ENCODE measurements around the gene ZNF777.
A peak's percentile ranks its signal among the peaks of the same experiment; 100 is the strongest.

Gene ZNF777

DNA sequence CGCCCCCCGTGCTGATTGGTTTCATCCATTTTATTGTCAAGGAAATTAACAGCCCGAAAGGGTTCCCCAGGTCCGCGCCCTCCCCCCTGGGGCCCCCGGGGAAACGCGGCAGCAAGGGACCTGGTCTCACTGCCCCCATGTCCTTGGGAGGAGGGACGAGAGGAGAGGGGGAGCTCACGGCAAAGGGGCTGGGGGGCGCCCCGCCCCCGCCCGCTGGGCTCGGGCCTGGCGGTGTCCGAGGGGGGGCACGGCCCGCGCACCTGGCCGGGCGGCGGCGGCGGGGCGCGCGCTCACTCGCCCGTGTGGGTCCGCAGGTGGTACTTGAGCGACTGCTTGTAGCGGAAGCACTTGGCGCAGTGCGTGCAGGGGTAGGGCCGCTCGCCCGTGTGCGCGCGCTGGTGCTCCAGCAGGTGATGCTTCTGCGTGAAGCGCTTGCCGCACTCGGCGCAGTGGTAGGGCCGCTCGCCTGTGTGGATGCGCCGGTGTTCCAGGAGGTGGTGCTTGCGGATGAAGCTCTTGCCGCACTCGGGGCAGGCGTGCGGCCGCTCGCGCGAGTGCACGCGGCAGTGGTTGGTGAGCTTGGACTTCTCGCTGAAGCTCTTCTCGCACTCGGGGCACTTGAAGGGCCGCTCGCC is 29.3 kb downstream of the ZNF777 start:
- H3K4me3 ChIP-seq (ENCODE audit: low read depth, low read length), result no peak overlapping the region
- TF ChIP-seq, protein P1, sequence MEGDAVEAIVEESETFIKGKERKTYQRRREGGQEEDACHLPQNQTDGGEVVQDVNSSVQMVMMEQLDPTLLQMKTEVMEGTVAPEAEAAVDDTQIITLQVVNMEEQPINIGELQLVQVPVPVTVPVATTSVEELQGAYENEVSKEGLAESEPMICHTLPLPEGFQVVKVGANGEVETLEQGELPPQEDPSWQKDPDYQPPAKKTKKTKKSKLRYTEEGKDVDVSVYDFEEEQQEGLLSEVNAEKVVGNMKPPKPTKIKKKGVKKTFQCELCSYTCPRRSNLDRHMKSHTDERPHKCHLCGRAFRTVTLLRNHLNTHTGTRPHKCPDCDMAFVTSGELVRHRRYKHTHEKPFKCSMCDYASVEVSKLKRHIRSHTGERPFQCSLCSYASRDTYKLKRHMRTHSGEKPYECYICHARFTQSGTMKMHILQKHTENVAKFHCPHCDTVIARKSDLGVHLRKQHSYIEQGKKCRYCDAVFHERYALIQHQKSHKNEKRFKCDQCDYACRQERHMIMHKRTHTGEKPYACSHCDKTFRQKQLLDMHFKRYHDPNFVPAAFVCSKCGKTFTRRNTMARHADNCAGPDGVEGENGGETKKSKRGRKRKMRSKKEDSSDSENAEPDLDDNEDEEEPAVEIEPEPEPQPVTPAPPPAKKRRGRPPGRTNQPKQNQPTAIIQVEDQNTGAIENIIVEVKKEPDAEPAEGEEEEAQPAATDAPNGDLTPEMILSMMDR (IDR thresholded peaks at IDR 0.05; ENCODE audit: low read depth, low read length), result no peak
- no peak for DNase-seq (ENCODE audit: low read depth, low spot score)
- in situ Hi-C loops (cut with HindIII; ENCODE audit: low sequenced_read_pairs), result no loop called here

GRCh38 chr7:149430192-149430591 is 30.7 kb downstream of the ZNF777 start:
- TF ChIP-seq, protein P1 (IDR thresholded peaks at IDR 0.05; ENCODE audit: low read depth, low read length), result no peak

DNA sequence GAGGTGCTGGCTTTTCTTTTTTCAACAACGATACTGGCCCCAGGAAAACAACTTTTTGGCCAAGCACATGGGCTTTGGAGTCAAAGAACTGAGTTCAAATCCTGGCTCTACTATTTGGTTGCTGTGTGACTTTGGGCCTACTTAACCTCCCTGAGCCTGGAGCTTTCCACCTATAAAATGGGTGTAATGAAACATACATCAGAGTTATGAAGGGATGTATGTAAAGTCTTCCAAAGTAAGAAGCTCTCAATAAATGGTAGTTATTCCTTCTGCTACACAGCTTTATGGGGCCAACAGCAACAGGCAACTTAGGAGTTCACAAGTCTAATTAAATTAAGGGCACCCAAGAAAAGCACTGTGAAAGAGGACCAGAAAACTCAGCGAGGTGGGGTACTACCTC is 33.0 kb downstream of the ZNF777 start:
- in situ Hi-C loops (cut with HindIII; ENCODE audit: low sequenced_read_pairs), result no loop called here
- DNase-seq (ENCODE audit: low read depth, low spot score), result no peak
- H3K4me3 ChIP-seq (ENCODE audit: low read depth, low read length), result no peak overlapping the region
- TF ChIP-seq, protein P1 (IDR thresholded peaks at IDR 0.05; ENCODE audit: low read depth, low read length), result no peak

More at GRCh38 chr7:149430192-149430591, 30.7 kb downstream of the ZNF777 start:
- in situ Hi-C loops (cut with HindIII; ENCODE audit: low sequenced_read_pairs), result no loop called here
- no peak for DNase-seq (ENCODE audit: low read depth, low spot score)
- no peak overlapping the region for H3K4me3 ChIP-seq (ENCODE audit: low read depth, low read length)

DNA sequence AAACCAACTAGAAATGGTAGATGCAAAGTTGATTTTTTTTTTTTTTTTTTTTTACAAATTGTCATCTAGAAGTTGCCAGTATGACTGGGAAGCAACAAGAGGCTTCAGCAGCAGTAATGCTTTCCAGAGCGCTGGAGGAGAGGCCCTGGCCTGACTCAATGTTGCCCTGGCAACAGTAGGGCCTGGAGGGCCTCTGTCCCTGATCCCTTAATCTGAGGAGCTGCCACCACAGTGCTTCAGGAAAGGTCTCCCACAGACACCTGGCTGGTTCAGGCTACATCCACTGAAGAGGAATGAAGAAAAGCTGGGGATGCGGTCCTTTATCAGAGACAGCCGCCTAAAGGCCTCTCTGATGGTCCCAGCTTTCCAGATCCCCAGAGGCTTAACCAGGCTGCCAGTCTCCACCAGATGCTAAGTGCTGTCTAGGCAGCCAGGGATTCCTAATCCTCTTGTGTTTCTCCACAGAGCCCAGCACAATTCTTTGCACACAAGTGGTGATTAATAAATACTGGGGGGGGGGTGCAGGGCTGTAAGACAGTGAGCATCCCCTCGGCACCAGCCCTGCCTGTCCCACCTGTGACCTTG is 33.7 kb downstream of the ZNF777 start:
- in situ Hi-C loops (cut with HindIII; ENCODE audit: low sequenced_read_pairs), result no loop called here
- TF ChIP-seq, protein P1 (IDR thresholded peaks at IDR 0.05; ENCODE audit: low read depth, low read length), result no peak
- DNase-seq (ENCODE audit: low read depth, low spot score), result no peak
- no peak overlapping the region for H3K4me3 ChIP-seq (ENCODE audit: low read depth, low read length)

GRCh38 chr7:149423449-149424110 is 37.3 kb downstream of the ZNF777 start:
- no peak for DNase-seq (ENCODE audit: low read depth, low spot score)
- H3K4me3 ChIP-seq (ENCODE audit: low read depth, low read length), result no peak overlapping the region
- TF ChIP-seq, protein P1 (IDR thresholded peaks at IDR 0.05; ENCODE audit: low read depth, low read length), result no peak
- in situ Hi-C loops (cut with HindIII; ENCODE audit: low sequenced_read_pairs), result no loop called here

DNA sequence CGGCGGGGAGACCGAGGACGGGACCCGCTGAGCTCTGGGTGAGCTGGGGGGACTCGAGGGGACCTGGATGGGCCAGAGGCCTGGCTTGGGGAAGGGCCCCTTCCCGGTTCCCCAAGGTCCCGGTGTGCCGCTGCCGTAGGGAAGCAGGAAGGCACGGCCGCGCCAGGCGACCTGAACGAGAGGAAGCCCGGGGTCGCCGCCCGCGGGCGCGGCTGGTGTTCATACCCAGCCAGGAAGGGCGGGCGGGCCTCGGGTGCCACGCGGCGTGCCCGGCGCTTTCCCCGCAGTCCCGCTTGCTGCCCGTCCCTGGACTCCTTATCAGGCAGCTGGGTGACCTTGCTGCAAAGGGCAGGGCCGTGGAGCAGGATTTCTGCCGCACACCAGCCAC is 38.0 kb downstream of the ZNF777 start:
- in situ Hi-C loops (cut with HindIII; ENCODE audit: low sequenced_read_pairs), result no loop called here
- DNase-seq (ENCODE audit: low read depth, low spot score), result no peak
- peak overlapping the region; percentile 13 for H3K4me3 ChIP-seq (ENCODE audit: low read depth, low read length)
- TF ChIP-seq, protein P1 (IDR thresholded peaks at IDR 0.05; ENCODE audit: low read depth, low read length), result no peak
